Muscle of arm (tissue), 12 donors: ENCODE results near the gene ATG13. TPM values are rescaled to one million over a fixed set of nuclear protein-coding genes. Genes with fewer than 3 reads are reported as not detected.
"Not testable (repeated sequence)": the region's sequence is repeated elsewhere in the genome, so short reads cannot be mapped to it uniquely, and the experiment has no call there.

Experiments
- DNase-seq: peaks from one replicate; pipeline ENCODE4 v3.0.0-alpha.2; 2013
- polyA plus RNA-seq, 12 donors: library from polyadenylated mRNA; unstranded; fragments of 120-200 nt; gene quantifications; one replicate each; pipeline ENCODE4 v1.2.1, GENCODE V29; 2013; ENCODE audit not compliant: insufficient read length in 12 of 12

The ATG13 gene
- polyA plus RNA-seq, 12 donors: 21.5 to 47.2 (median 35.9) TPM; not detected in 1

GRCh38 chr11:46641639-46642038, 24.3 kb downstream of the ATG13 start:
- no peak for DNase-seq

- no peak for DNase-seq
Measured at GRCh38 chr11:46642627-46643335, 25.4 kb downstream of the ATG13 start.

- no peak for DNase-seq
Measured at GRCh38 chr11:46643531-46643930, 26.2 kb downstream of the ATG13 start.

- DNase-seq: no peak
Measured at GRCh38 chr11:46643986-46644385, 26.6 kb downstream of the ATG13 start.

- peak; percentile 54 for DNase-seq
Measured at GRCh38 chr11:46649180-46649738, 31.9 kb downstream of the ATG13 start.

GRCh38 chr11:46655631-46656030, 38.3 kb downstream of the ATG13 start:
- DNase-seq: no peak

- DNase-seq: no peak
Measured at GRCh38 chr11:46657186-46657585, 39.8 kb downstream of the ATG13 start.

GRCh38 chr11:46658259-46658658, 40.9 kb downstream of the ATG13 start:
- no peak for DNase-seq

GRCh38 chr11:46659908-46660307, 42.6 kb downstream of the ATG13 start:
- no peak for DNase-seq

GRCh38 chr11:46661836-46662235, 44.5 kb downstream of the ATG13 start:
- DNase-seq: no peak

GRCh38 chr11:46662366-46662765, 45.0 kb downstream of the ATG13 start:
- no peak for DNase-seq

GRCh38 chr11:46663277-46663940, 46.1 kb downstream of the ATG13 start:
- DNase-seq: no peak

GRCh38 chr11:46664612-46665011, 47.3 kb downstream of the ATG13 start:
- no peak for DNase-seq

GRCh38 chr11:46665356-46665755, 48.0 kb downstream of the ATG13 start:
- no peak for DNase-seq

- DNase-seq: no peak
Measured at GRCh38 chr11:46666516-46666915, 49.2 kb downstream of the ATG13 start.

- no peak for DNase-seq
Measured at GRCh38 chr11:46667043-46667481, 49.7 kb downstream of the ATG13 start.

- no peak for DNase-seq
Measured at GRCh38 chr11:46668480-46669085, 51.2 kb downstream of the ATG13 start.

- no peak for DNase-seq
Measured at GRCh38 chr11:46669711-46670139, 52.4 kb downstream of the ATG13 start.

GRCh38 chr11:46670521-46670920, 53.2 kb downstream of the ATG13 start:
- not testable (repeated sequence) for DNase-seq

- DNase-seq: no peak
Measured at GRCh38 chr11:46671958-46672315, 54.6 kb downstream of the ATG13 start.

GRCh38 chr11:46672381-46672839, 55.1 kb downstream of the ATG13 start:
- no peak for DNase-seq

GRCh38 chr11:46673713-46674462, 56.5 kb downstream of the ATG13 start:
- no peak for DNase-seq
